ENCODE data around the gene LRRC43.

The LRRC43 gene

DNA sequence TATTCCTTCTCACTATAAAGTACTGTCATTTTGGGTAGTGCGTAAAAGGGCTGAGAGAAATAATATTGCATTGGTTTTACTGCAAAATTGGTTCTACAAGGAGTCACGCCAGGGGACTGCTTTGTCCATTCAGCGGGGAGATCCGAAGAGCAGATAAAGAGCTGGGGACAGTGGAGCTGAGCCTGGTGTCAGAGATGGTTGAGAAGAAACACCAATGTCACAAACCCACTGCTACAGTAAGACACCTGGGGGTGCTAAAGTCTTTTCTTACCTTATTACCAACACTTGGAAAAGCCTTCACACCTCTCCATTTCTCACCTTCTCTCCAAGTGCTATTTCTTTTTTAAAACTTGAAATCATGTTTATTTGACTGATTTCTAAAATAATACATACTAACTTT is 23.0 kb upstream of the LRRC43 start:
- 60% methylated on average over 4 of the region's 4 CpGs for WGBS
- no peak overlapping the region for H3K27ac ChIP-seq (ENCODE audit: low read depth, low read length)

DNA sequence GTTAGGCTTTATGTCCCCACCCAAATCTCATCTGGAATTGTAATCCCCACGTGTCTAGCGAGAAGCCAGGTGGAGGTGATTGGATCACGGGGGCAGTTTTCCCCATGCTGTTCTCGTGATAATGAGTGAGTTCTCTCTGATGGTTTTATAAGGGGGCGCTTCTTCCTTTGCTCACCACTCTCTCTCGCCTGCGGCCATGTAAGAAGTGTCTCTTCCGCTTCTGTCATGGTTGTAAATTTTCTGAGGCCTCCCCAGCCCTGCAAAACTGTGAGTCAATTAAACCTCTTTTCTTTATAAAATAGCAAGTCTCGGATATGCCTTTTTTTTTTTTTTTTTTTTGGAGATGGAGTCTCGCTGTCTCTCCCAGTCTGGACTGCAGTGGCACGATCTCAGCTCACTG is 22.2 kb upstream of the LRRC43 start:
- Histone ChIP-seq H3K27ac (ENCODE audit: low read depth, low read length) (no peak overlapping the region), H3K4me1 (ENCODE audit: insufficient read depth, low read length) (no peaks in the 10 kb centered on the region), H3K9ac (ENCODE audit: low read depth, low read length) (no peak overlapping the region), H3K27me3 (ENCODE audit: insufficient read depth, low read length) (no peaks in the 10 kb centered on the region), H3K4me3 (ENCODE audit: low read length) (no peak overlapping the region), H3K9me3 (ENCODE audit: insufficient read depth, low read depth, low read length) (no peaks in the 10 kb centered on the region), H3K36me3 (ENCODE audit: insufficient read depth, low read length) (no peaks in the 10 kb centered on the region)
- WGBS = 89% methylated on average over 10 of the region's 11 CpGs

More for the DNA sequence above, 23.0 kb upstream of the LRRC43 start:
- no peak overlapping the region for H3K9ac ChIP-seq (ENCODE audit: low read depth, low read length)
- no peaks in the 10 kb centered on the region for H3K27me3 ChIP-seq (ENCODE audit: insufficient read depth, low read length)
- no peaks in the 10 kb centered on the region for H3K4me1 ChIP-seq (ENCODE audit: insufficient read depth, low read length)
- no peaks in the 10 kb centered on the region for H3K9me3 ChIP-seq (ENCODE audit: insufficient read depth, low read depth, low read length)
- H3K36me3 ChIP-seq (ENCODE audit: insufficient read depth, low read length) = no peaks in the 10 kb centered on the region
- no peak overlapping the region for H3K4me3 ChIP-seq (ENCODE audit: low read length)

DNA sequence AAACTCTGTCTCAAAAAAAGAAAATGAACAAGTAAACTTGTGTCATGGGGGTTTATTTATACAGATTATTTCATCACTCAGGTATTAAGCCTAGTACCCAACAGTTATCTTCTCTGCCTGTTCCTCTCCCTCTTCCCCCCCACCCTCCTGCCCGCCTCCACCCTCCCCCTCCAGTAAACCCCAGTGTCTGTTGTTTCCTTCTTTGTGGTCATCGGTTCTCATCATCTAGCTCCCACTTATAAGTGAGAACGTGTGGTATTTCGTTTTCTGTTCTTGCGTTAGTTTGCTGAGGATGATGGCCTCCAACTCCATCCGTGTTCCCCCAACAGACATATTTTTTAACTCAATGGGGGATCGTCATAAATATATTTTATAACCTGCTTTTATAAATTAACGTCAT is 21.2 kb upstream of the LRRC43 start:
- Histone ChIP-seq H3K9ac (ENCODE audit: low read depth, low read length) (no peak overlapping the region), H3K4me1 (ENCODE audit: insufficient read depth, low read length) (0 out of 2 replicates have a peak, but pooled peaks cover 4% of the 10 kb centered on the region), H3K9me3 (ENCODE audit: insufficient read depth, low read depth, low read length) (no peaks in the 10 kb centered on the region), H3K36me3 (ENCODE audit: insufficient read depth, low read length) (no peaks in the 10 kb centered on the region), H3K4me3 (ENCODE audit: low read length) (no peak overlapping the region), H3K27me3 (ENCODE audit: insufficient read depth, low read length) (no peaks in the 10 kb centered on the region), H3K27ac (ENCODE audit: low read depth, low read length) (no peak overlapping the region)
- WGBS = 97% methylated on average over 7 of the region's 8 CpGs

DNA sequence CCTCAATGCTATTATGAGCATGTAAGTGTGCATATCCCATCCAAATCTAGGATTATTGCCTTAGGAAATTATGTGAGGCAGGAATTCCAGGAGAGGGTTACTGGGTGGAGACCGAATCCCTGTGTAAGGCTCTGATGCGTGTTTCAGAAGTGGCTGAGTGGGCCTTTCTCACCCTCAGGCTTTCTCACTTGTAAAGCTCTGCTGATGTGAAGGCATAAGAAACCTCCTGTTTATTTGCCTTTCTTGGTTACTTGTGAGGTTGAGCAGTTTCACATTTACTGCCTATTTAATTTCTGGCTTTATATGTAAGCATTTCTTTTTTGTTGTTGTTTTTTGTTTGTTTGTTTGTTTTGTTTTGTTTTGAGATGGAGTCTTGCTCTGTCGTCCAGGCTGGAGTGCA is 19.9 kb upstream of the LRRC43 start:
- Histone ChIP-seq H3K4me3 (ENCODE audit: low read length) (no peak overlapping the region), H3K9me3 (ENCODE audit: insufficient read depth, low read depth, low read length) (no peaks in the 10 kb centered on the region), H3K4me1 (ENCODE audit: insufficient read depth, low read length) (0 out of 2 replicates have a peak, but pooled peaks cover 5% of the 10 kb centered on the region), H3K36me3 (ENCODE audit: insufficient read depth, low read length) (no peaks in the 10 kb centered on the region), H3K27me3 (ENCODE audit: insufficient read depth, low read length) (no peaks in the 10 kb centered on the region), H3K27ac (ENCODE audit: low read depth, low read length) (no peak overlapping the region), H3K9ac (ENCODE audit: low read depth, low read length) (no peak overlapping the region)
- 95% methylated on average over 3 of the region's 3 CpGs for WGBS

DNA sequence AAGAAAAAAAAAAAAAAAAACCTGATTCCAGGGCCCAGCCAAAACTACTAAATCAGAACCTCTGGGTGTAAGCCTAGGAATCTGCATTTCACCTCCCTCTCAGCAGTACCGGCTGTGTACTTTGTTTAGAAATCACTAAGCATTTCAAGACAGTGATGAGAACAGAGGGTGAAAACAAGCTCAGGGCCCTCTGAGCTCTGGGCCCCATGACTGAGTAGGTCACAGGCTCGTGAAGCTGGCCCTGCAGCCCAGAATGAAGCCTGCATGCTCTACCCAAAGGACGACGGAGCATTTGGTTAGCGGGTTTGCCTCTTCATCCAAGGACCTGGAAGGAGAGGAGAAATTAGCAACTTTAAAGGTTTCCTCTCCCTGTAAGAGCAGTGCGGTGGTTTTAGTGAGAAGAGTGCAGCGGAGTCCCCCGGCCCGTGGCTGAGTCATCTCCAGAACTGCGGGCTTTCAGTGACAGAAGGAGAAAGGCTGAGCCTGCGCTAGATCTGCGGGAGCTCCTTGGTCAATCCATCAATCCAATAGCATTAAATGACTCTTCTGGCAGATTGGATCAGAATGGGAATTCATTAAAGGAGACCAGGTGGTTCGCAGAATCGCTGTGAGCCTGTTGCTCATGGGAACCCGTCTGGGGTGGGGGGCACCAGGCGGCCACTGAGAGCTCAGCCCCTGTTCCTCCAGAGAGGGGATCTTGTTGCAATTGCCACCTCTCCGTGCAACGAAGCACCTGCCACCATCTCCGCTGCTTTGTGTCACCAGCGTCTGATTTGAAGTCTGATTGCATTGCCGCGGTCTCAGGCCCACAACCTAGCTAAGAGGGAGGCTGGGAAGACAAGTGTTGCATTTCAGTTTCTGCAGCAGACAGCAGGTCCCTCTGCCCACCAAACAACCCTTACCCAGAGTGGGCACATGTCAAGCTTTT is 16.2 kb upstream of the LRRC43 start:
- Histone ChIP-seq H3K27ac (ENCODE audit: low read depth, low read length) (0 out of 2 replicates have a peak overlapping the region, but pooled peaks have one; percentile 17), H3K4me1 (ENCODE audit: insufficient read depth, low read length) (0 out of 2 replicates have a peak, but pooled peaks cover 5% of the 10 kb centered on the region), H3K27me3 (ENCODE audit: insufficient read depth, low read length) (no peaks in the 10 kb centered on the region), H3K9me3 (ENCODE audit: insufficient read depth, low read depth, low read length) (no peaks in the 10 kb centered on the region), H3K9ac (ENCODE audit: low read depth, low read length) (no peak overlapping the region), H3K4me3 (ENCODE audit: low read length) (no peak overlapping the region), H3K36me3 (ENCODE audit: insufficient read depth, low read length) (no peaks in the 10 kb centered on the region)
- 75% methylated on average over 22 of the region's 22 CpGs for WGBS

DNA sequence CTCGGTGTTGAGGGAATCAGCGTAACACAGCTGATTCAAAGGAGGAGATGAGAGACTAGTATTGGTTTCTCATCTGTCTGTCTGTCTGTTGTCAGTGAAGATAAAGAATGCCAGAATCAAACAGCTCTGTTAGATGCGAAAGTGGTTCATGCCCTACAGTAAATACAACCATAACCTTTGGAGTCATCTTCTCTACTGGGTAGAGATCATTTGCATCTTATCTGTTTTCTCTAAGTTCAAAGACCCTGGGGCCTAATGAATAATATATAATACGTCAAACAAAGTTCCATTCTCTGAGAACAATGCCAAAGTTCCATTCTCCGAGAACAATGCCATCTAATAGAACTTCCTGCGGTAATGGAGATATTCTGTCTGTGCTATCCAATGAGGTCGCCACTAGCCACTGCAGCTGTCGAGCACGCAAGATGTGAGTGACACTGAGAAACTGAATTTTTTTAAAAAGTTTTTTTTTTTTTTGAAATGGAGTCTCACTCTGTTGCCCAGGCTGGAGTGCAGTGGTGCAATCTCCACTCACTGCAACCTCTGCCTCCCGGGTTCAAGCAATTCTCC is 15.5 kb upstream of the LRRC43 start:
- 0 out of 2 replicates have a peak, but pooled peaks cover 5% of the 10 kb centered on the region for H3K4me1 ChIP-seq (ENCODE audit: insufficient read depth, low read length)
- H3K27ac ChIP-seq (ENCODE audit: low read depth, low read length) = no peak overlapping the region
- H3K27me3 ChIP-seq (ENCODE audit: insufficient read depth, low read length) = no peaks in the 10 kb centered on the region
- H3K9ac ChIP-seq (ENCODE audit: low read depth, low read length) = no peak overlapping the region
- no peaks in the 10 kb centered on the region for H3K36me3 ChIP-seq (ENCODE audit: insufficient read depth, low read length)
- 96% methylated on average over 10 of the region's 10 CpGs for WGBS
- H3K4me3 ChIP-seq (ENCODE audit: low read length) = no peak overlapping the region
- no peaks in the 10 kb centered on the region for H3K9me3 ChIP-seq (ENCODE audit: insufficient read depth, low read depth, low read length)

DNA sequence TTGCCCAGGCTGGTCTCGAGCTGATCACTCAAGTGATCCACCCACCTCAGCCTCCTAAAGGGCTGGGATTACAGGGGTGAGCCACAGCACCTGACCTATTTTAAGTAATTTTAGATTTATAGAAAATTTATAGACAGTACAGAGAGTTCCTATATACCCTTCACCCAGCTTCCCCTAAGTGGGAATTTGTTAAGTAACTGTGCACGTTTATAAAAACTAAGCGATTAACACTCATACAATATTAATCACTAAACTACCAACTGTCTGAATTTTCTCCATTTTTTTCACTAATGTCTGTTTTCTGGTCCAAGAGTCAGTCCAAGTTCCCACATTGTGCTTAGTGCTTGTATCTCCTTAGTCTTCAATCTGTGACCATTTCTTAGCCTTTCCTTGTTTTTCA is 14.4 kb upstream of the LRRC43 start:
- H3K27me3 ChIP-seq (ENCODE audit: insufficient read depth, low read length) = no peaks in the 10 kb centered on the region
- H3K9ac ChIP-seq (ENCODE audit: low read depth, low read length) = no peak overlapping the region
- H3K4me1 ChIP-seq (ENCODE audit: insufficient read depth, low read length) = 0 out of 2 replicates have a peak, but pooled peaks cover 5% of the 10 kb centered on the region
- no peaks in the 10 kb centered on the region for H3K36me3 ChIP-seq (ENCODE audit: insufficient read depth, low read length)
- H3K4me3 ChIP-seq (ENCODE audit: low read length) = no peak overlapping the region
- no peak overlapping the region for H3K27ac ChIP-seq (ENCODE audit: low read depth, low read length)
- over 99% methylated on average over 3 of the region's 3 CpGs for WGBS
- H3K9me3 ChIP-seq (ENCODE audit: insufficient read depth, low read depth, low read length) = no peaks in the 10 kb centered on the region

DNA sequence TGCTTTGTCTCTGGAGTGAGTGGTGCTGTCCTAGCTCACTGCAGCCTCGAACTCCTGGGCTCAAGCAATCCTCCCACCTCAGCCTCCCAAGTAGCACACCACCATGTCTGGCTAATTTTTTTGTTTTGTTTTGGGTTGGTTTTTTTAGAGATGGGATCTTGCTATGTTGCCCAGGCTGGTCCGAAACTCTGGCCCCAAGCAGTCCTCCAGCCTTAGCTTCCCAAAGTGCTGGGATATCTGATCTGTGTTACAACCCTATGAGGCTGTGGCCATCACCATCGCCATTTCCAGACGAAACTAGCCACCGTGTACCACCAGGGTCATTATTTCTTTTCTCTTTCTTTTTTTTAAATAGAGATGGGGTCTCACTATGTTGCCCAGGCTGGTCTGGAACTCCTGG is 11.5 kb upstream of the LRRC43 start:
- Histone ChIP-seq H3K4me3 (ENCODE audit: low read length) (no peak overlapping the region), H3K36me3 (ENCODE audit: insufficient read depth, low read length) (no peaks in the 10 kb centered on the region), H3K27me3 (ENCODE audit: insufficient read depth, low read length) (no peaks in the 10 kb centered on the region), H3K9ac (ENCODE audit: low read depth, low read length) (no peak overlapping the region), H3K27ac (ENCODE audit: low read depth, low read length) (no peak overlapping the region), H3K4me1 (ENCODE audit: insufficient read depth, low read length) (0 out of 2 replicates have a peak, but pooled peaks cover 3% of the 10 kb centered on the region), H3K9me3 (ENCODE audit: insufficient read depth, low read depth, low read length) (no peaks in the 10 kb centered on the region)
- WGBS = 92% methylated on average over 3 of the region's 5 CpGs

DNA sequence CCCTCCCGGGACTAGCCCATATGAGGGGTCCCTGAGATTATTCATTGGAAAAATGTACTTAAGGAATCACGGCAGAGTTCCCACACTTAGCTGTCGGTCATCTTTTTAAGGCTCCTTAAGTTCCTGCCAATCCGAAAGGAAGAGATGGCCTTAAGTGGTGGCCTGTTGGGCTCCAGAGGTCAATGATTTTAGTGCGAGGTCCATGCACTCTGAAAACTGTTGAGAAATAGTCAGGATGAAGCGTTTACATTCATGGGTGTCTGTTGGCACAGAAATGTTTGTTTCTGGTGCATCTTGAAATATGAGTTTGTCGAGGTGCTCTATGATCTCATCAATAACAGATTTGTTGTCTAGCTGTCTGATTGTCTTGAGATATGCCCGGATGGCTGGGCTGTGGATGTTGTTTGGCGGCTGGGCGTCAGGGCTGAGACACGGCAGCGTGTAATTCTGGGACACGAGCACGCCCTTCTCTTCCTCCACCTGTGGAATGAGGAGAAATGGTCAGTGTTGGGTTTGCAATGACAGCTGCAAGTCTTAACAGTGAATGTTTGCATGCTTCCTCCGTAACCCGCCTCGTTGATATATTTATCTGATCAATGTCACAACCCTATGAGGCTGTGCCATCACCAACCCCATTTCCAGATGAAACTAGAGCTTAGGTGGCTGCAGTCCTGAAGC is 10.5 kb upstream of the LRRC43 start:
- no peak overlapping the region for H3K4me3 ChIP-seq (ENCODE audit: low read length)
- H3K36me3 ChIP-seq (ENCODE audit: insufficient read depth, low read length) = no peaks in the 10 kb centered on the region
- 88% methylated on average over 17 of the region's 17 CpGs for WGBS
- H3K27ac ChIP-seq (ENCODE audit: low read depth, low read length) = no peak overlapping the region
- H3K9me3 ChIP-seq (ENCODE audit: insufficient read depth, low read depth, low read length) = no peaks in the 10 kb centered on the region
- no peaks in the 10 kb centered on the region for H3K4me1 ChIP-seq (ENCODE audit: insufficient read depth, low read length)
- H3K27me3 ChIP-seq (ENCODE audit: insufficient read depth, low read length) = no peaks in the 10 kb centered on the region
- H3K9ac ChIP-seq (ENCODE audit: low read depth, low read length) = no peak overlapping the region

DNA sequence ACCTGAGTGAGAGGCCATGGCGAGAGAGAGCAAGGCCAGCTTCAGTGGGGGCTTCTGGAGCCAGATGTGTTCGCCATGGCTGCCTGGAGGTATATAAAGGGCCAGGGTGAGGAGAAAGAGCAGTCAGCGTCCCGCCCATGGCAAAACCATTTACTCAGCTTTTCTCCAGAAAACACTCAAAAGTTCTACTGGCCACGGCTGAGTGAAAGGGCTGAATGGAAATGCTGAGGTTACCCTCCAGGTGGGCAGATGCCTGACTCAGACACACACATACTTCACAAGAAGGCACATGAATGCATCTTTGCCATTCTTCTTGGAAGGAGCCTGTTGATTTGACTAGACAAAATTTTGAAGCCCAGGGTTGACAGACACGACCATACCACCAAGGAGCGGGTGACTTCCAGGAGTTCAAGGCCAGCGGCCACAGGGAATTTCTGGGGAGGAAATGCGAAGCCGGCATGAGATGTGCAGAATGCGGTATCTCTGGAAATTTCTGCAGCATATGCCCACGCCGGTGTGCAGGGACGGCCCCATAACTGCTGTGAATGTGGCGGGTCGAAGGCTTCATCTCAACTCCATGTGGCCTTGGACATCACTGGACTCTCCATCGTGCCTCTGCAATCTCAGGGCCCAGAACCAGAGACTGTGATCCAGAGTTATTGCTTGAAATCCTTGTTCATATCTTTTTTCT is 8.6 kb upstream of the LRRC43 start, which contains the start of gene IL31:
Gene IL31, minus strand, starts transcription at position 67 of the 691 bp plus-strand sequence. Its CDS starts 49 bp downstream, at position 18.
- Histone ChIP-seq H3K27ac (ENCODE audit: low read depth, low read length) (no peak within 1 kb of the TSS), H3K9me3 (ENCODE audit: insufficient read depth, low read depth, low read length) (no peaks in the 10 kb centered on the region), H3K36me3 (ENCODE audit: insufficient read depth, low read length) (no peaks in the 10 kb centered on the region), H3K27me3 (ENCODE audit: insufficient read depth, low read length) (no peaks in the 10 kb centered on the region), H3K4me1 (ENCODE audit: insufficient read depth, low read length) (no peaks in the 10 kb centered on the region), H3K9ac (ENCODE audit: low read depth, low read length) (no peak within 1 kb of the TSS), H3K4me3 (ENCODE audit: low read length) (no peak within 1 kb of the TSS)
- WGBS = 93% methylated on average over 17 of the region's 17 CpGs

Data from HUES64 (cell line).